ENCODE results near the gene TIAM1.

The TIAM1 gene

GRCh38 chr21:31092832-31093625 lies 251.0 kb downstream of the TIAM1 start:
- TF ChIP-seq ZFX (IDR thresholded peaks at IDR 0.05) (no peak), CTCF (conservative IDR thresholded peaks at IDR 0.05) (no peak)
- H3K27ac ChIP-seq = no peak overlapping the region

- H3K27ac ChIP-seq = no peak overlapping the region
Observed at GRCh38 chr21:31090376-31090775, 253.7 kb downstream of the TIAM1 start.

GRCh38 chr21:31088474-31088751 lies 255.6 kb downstream of the TIAM1 start:
- H3K27ac ChIP-seq = no peak overlapping the region
- TF ChIP-seq ZFX (IDR thresholded peaks at IDR 0.05) (no peak), CTCF (conservative IDR thresholded peaks at IDR 0.05) (no peak)

More at GRCh38 chr21:31090376-31090775, 253.7 kb downstream of the TIAM1 start:
- TF ChIP-seq ZFX (IDR thresholded peaks at IDR 0.05) (no peak), CTCF (conservative IDR thresholded peaks at IDR 0.05) (no peak)

GRCh38 chr21:31087639-31088473 lies 256.2 kb downstream of the TIAM1 start:
- H3K27ac ChIP-seq = no peak overlapping the region
- TF ChIP-seq CTCF (conservative IDR thresholded peaks at IDR 0.05) (no peak), ZFX (IDR thresholded peaks at IDR 0.05) (no peak)

GRCh38 chr21:31084689-31085088 lies 259.4 kb downstream of the TIAM1 start:
- H3K27ac ChIP-seq = no peak overlapping the region
- TF ChIP-seq CTCF (conservative IDR thresholded peaks at IDR 0.05) (no peak), ZFX (IDR thresholded peaks at IDR 0.05) (no peak)

GRCh38 chr21:31078796-31079195 lies 265.3 kb downstream of the TIAM1 start:
- no peak for TF ChIP-seq ZFX (IDR thresholded peaks at IDR 0.05)
- TF ChIP-seq CTCF (conservative IDR thresholded peaks at IDR 0.05) = no peak
- no peak overlapping the region for H3K27ac ChIP-seq

GRCh38 chr21:31078216-31078615 lies 265.8 kb downstream of the TIAM1 start:
- H3K27ac ChIP-seq = no peak overlapping the region
- TF ChIP-seq CTCF (conservative IDR thresholded peaks at IDR 0.05) = no peak
